Glutamatergic neuron (in vitro differentiated cells): Measurements from ENCODE around the gene PRKCE. TPM values are rescaled to one million over a fixed set of nuclear protein-coding genes. Genes with fewer than 3 reads are reported as not detected.

Source experiments
- DNase-seq: peaks from one replicate; pipeline ENCODE4 v3.0.0; 2022
- H3K27ac Mint-ChIP-seq: one replicate; pipeline ENCODE4 v1.8.0; 2020; ENCODE audit warnings: mild to moderate bottlenecking, mixed read lengths, inconsistent platforms; ENCODE audit not compliant: unreplicated experiment
- H3K27me3 Mint-ChIP-seq: one replicate; pipeline ENCODE4 v1.8.0; 2020; ENCODE audit warnings: mild to moderate bottlenecking, moderate library complexity, mixed read lengths, inconsistent platforms; ENCODE audit not compliant: unreplicated experiment
- H3K36me3 Mint-ChIP-seq: one replicate; pipeline ENCODE4 v1.8.0; 2020; ENCODE audit warnings: mild to moderate bottlenecking, mixed read lengths, inconsistent platforms; ENCODE audit not compliant: unreplicated experiment
- H3K4me1 Mint-ChIP-seq: one replicate; pipeline ENCODE4 v1.8.0; 2020; ENCODE audit warnings: mild to moderate bottlenecking, low read depth, mixed read lengths, inconsistent platforms; ENCODE audit not compliant: unreplicated experiment
- H3K4me3 Mint-ChIP-seq: one replicate; pipeline ENCODE4 v1.8.0; 2020; ENCODE audit warnings: mild to moderate bottlenecking, mixed read lengths, inconsistent platforms; ENCODE audit not compliant: unreplicated experiment
- H3K9me3 Mint-ChIP-seq: one replicate; pipeline ENCODE4 v1.8.0; 2020; ENCODE audit warnings: mild to moderate bottlenecking, moderate library complexity, mixed read lengths, inconsistent platforms; ENCODE audit not compliant: unreplicated experiment
- CTCF ChIP-seq: fragments of 200-600 bp; sonication (generic); IDR thresholded peaks from one replicate; pipeline ENCODE4 v1.5.0; 2021; ENCODE audit not compliant: partially characterized antibody, unreplicated experiment
- total RNA-seq: library from RNA; stranded (reverse); fragmentation: NEBNext Ultra II Directional; extraction: Animal tissue kit (Norgen Biotek cat#: 25700); gene quantifications from one replicate; pipeline ENCODE4 v1.2.1, GENCODE V29; 2021; ENCODE audit not compliant: unreplicated experiment

PRKCE gene
- total RNA-seq, 1 donor from 2014 or later, result 74.8 TPM

GRCh38 chr2:46095830-46096229 is 444.4 kb downstream of the PRKCE start:
- TF ChIP-seq CTCF, result no peak
- DNase-seq, result no peak

GRCh38 chr2:46096260-46096659 is 444.8 kb downstream of the PRKCE start:
- TF ChIP-seq CTCF, result no peak
- no peak for DNase-seq
- H3K36me3 Mint-ChIP-seq, result peaks cover 28% of the 10 kb centered on the region
- peaks cover 3% of the 10 kb centered on the region for H3K9me3 Mint-ChIP-seq
- H3K4me3 Mint-ChIP-seq, result no peak overlapping the region
- no peaks in the 10 kb centered on the region for H3K4me1 Mint-ChIP-seq
- no peaks in the 10 kb centered on the region for H3K27me3 Mint-ChIP-seq
- H3K27ac Mint-ChIP-seq, result no peak overlapping the region

More at GRCh38 chr2:46095830-46096229, 444.4 kb downstream of the PRKCE start:
- peaks cover 24% of the 10 kb centered on the region for H3K36me3 Mint-ChIP-seq
- peaks cover 1% of the 10 kb centered on the region for H3K9me3 Mint-ChIP-seq
- H3K4me1 Mint-ChIP-seq, result no peaks in the 10 kb centered on the region
- no peaks in the 10 kb centered on the region for H3K27me3 Mint-ChIP-seq
- no peak overlapping the region for H3K27ac Mint-ChIP-seq
- no peak overlapping the region for H3K4me3 Mint-ChIP-seq

GRCh38 chr2:46097714-46098480 is 446.4 kb downstream of the PRKCE start:
- Mint-ChIP-seq H3K4me3 (no peak overlapping the region), H3K27ac (no peak overlapping the region), H3K9me3 (peaks cover 3% of the 10 kb centered on the region), H3K27me3 (no peaks in the 10 kb centered on the region), H3K36me3 (peaks cover 30% of the 10 kb centered on the region), H3K4me1 (no peaks in the 10 kb centered on the region)
- no peak for TF ChIP-seq CTCF
- no peak for DNase-seq

GRCh38 chr2:46098621-46099062 is 447.2 kb downstream of the PRKCE start:
- TF ChIP-seq CTCF, result no peak
- Mint-ChIP-seq H3K27ac (no peak overlapping the region), H3K9me3 (peaks cover 5% of the 10 kb centered on the region), H3K36me3 (peaks cover 34% of the 10 kb centered on the region), H3K4me3 (no peak overlapping the region), H3K4me1 (no peaks in the 10 kb centered on the region), H3K27me3 (no peaks in the 10 kb centered on the region)
- no peak for DNase-seq

GRCh38 chr2:46101557-46102220 is 450.2 kb downstream of the PRKCE start:
- no peaks in the 10 kb centered on the region for H3K4me1 Mint-ChIP-seq
- H3K4me3 Mint-ChIP-seq, result no peak overlapping the region
- peaks cover 7% of the 10 kb centered on the region for H3K9me3 Mint-ChIP-seq
- H3K27me3 Mint-ChIP-seq, result peaks cover 4% of the 10 kb centered on the region
- no peak for TF ChIP-seq CTCF
- no peak overlapping the region for H3K27ac Mint-ChIP-seq
- DNase-seq, result no peak
- peaks cover 29% of the 10 kb centered on the region for H3K36me3 Mint-ChIP-seq
